ENCODE results near the gene PCSK6. TPM values are rescaled to one million over a fixed set of nuclear protein-coding genes. Genes with fewer than 3 reads are reported as not detected.

The PCSK6 gene
- polyA plus RNA-seq, 1 experiment: 0.29 TPM

- Histone ChIP-seq H3K36me3 (ENCODE audit: control insufficient read depth, insufficient read depth, low read length) (no peaks in the 10 kb centered on the region), H3K4me3 (ENCODE audit: low read depth, low read length) (no peak overlapping the region), H3K27me3 (ENCODE audit: control insufficient read depth, insufficient read depth, low read length) (peaks cover 4% of the 10 kb centered on the region)
- DNase-seq (ENCODE audit: low read depth): no peak
- no peak for TF ChIP-seq CTCF (IDR thresholded peaks at IDR 0.05; ENCODE audit: insufficient read depth, low read depth, low read length)
- ChIA-PET POLR2A (no interaction called here), CTCF (interaction anchor here (0.9 kb wide), 1 partner anchor 12 kb away, joined by 3 read pairs; no protein-coding TSS in a partner anchor)
Observed at GRCh38 chr15:101498717-101499480, 9.4 kb upstream of the PCSK6 start.

- Histone ChIP-seq H3K4me3 (ENCODE audit: low read depth, low read length) (no peak overlapping the region), H3K27me3 (ENCODE audit: control insufficient read depth, insufficient read depth, low read length) (peaks cover 4% of the 10 kb centered on the region), H3K36me3 (ENCODE audit: control insufficient read depth, insufficient read depth, low read length) (no peaks in the 10 kb centered on the region)
- CTCF ChIA-PET: interaction anchor here (0.9 kb wide), 1 partner anchor 12 kb away, joined by 3 read pairs; no protein-coding TSS in a partner anchor
- no peak for TF ChIP-seq CTCF (IDR thresholded peaks at IDR 0.05; ENCODE audit: insufficient read depth, low read depth, low read length)
- no peak for DNase-seq (ENCODE audit: low read depth)
- POLR2A ChIA-PET: no interaction called here
Observed at GRCh38 chr15:101498076-101498716, 8.7 kb upstream of the PCSK6 start.

GRCh38 chr15:101497484-101498034 is 8.1 kb upstream of the PCSK6 start:
- DNase-seq (ENCODE audit: low read depth): no peak
- ChIA-PET CTCF (no interaction called here), POLR2A (no interaction called here)
- no peak for TF ChIP-seq CTCF (IDR thresholded peaks at IDR 0.05; ENCODE audit: insufficient read depth, low read depth, low read length)
- no peaks in the 10 kb centered on the region for H3K36me3 ChIP-seq (ENCODE audit: control insufficient read depth, insufficient read depth, low read length)
- H3K4me3 ChIP-seq (ENCODE audit: low read depth, low read length): no peak overlapping the region
- peaks cover 4% of the 10 kb centered on the region for H3K27me3 ChIP-seq (ENCODE audit: control insufficient read depth, insufficient read depth, low read length)

- POLR2A ChIA-PET: no interaction called here
- peaks cover 4% of the 10 kb centered on the region for H3K27me3 ChIP-seq (ENCODE audit: control insufficient read depth, insufficient read depth, low read length)
- H3K36me3 ChIP-seq (ENCODE audit: control insufficient read depth, insufficient read depth, low read length): no peaks in the 10 kb centered on the region
- H3K4me3 ChIP-seq (ENCODE audit: low read depth, low read length): no peak overlapping the region
- no peak for TF ChIP-seq CTCF (IDR thresholded peaks at IDR 0.05; ENCODE audit: insufficient read depth, low read depth, low read length)
- DNase-seq (ENCODE audit: low read depth): no peak
- CTCF ChIA-PET: no interaction called here
Observed at GRCh38 chr15:101497017-101497416, 7.5 kb upstream of the PCSK6 start.

- POLR2A ChIA-PET: no interaction called here
- DNase-seq (ENCODE audit: low read depth): no peak
- H3K36me3 ChIP-seq (ENCODE audit: control insufficient read depth, insufficient read depth, low read length): no peaks in the 10 kb centered on the region
- no peak for TF ChIP-seq CTCF (IDR thresholded peaks at IDR 0.05; ENCODE audit: insufficient read depth, low read depth, low read length)
- CTCF ChIA-PET: no interaction called here
- no peak overlapping the region for H3K4me3 ChIP-seq (ENCODE audit: low read depth, low read length)
- peaks cover 4% of the 10 kb centered on the region for H3K27me3 ChIP-seq (ENCODE audit: control insufficient read depth, insufficient read depth, low read length)
Observed at GRCh38 chr15:101496198-101496986, 6.9 kb upstream of the PCSK6 start.

Measured in BJ (cell line).